Colonic mucosa (tissue), 4 donors: ENCODE results near the gene HOXC13. TPM values are rescaled to one million over a fixed set of nuclear protein-coding genes. Genes with fewer than 3 reads are reported as not detected.

ENCODE experiments used
- DNase-seq: peaks from one replicate; pipeline ENCODE4 v3.0.0-alpha.2; 2020
- H3K27ac ChIP-seq: fragments of 200-600 bp; one replicate; pipeline ENCODE4 v1.8.0; 2021
- H3K27me3 ChIP-seq: fragments of 200-600 bp; one replicate; pipeline ENCODE4 v1.8.0; 2021
- H3K36me3 ChIP-seq: fragments of 200-600 bp; one replicate; pipeline ENCODE4 v1.8.0; 2021
- H3K4me1 ChIP-seq: fragments of 200-600 bp; one replicate; pipeline ENCODE4 v1.8.0; 2021; ENCODE audit warnings: mild to moderate bottlenecking
- H3K4me3 ChIP-seq: fragments of 200-600 bp; one replicate; pipeline ENCODE4 v1.8.0; 2021
- H3K9ac ChIP-seq, 2 donors: one replicate each; pipeline ENCODE4 v1.7.0; 2013; ENCODE audit warnings: control low read depth in 2 of 2, low read depth in 2 of 2, low read length in 2 of 2
- H3K9me3 ChIP-seq: fragments of 200-600 bp; one replicate; pipeline ENCODE4 v1.8.0; 2021
- intact Hi-C: fragments of 100-400 bp; cut with DNase I; formaldehyde crosslinking; loops from one replicate; pipeline ENCODE4 v1.14.1; 2022
- total RNA-seq, 2 donors: library from RNA; stranded (reverse); fragmentation: NEBNext Ultra II Directional in 1 of 2; extraction: Animal tissue kit (Norgen Biotek cat#: 25700) in 1 of 2; gene quantifications; one replicate each; pipeline ENCODE4 v1.2.1, GENCODE V29; 2021
- TF ChIP-seq, protein P1 (sequence below): fragments of 200-600 bp; IDR thresholded peaks from one replicate; pipeline ENCODE4 v1.8.0; 2022; ENCODE audit warnings: antibody characterized with exemption, mild to moderate bottlenecking
- donor health status: healthy.
- donor health status: DM: no; HTN: no; CAD: no.
- donor health status: DM: no; HTN: no; CAD: no.

The HOXC13 gene
- total RNA-seq, 2 donors from 2014 or later = not detected

DNA sequence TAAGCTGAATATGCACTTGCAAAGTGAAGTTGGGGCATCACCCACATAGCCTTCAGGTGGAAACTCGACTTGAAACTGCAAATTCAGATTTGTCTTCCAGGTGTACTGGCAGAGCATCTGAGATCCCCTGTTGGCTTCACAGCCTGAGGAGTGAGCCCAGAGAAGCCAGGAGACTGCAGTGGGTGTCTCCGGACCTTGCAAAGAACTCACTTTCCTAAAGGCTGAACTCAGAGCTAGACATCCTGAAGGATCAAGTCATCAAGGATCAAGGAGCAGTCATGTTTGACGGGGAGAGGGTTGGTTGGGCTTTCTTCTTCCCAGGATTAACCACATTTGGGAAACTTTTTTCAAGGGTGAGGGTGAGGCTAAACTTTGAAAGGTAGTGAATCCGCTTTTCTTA, 9.1 kb upstream of the HOXC13 start:
- Histone ChIP-seq H3K27me3 (peaks cover 88% of the 10 kb centered on the region), H3K4me3 (no peak overlapping the region), H3K4me1 (no peaks in the 10 kb centered on the region), H3K27ac (no peak overlapping the region), H3K9ac (no peak overlapping the region), H3K36me3 (no peaks in the 10 kb centered on the region), H3K9me3 (no peaks in the 10 kb centered on the region)
- intact Hi-C loops = no loop called here
- no peak for DNase-seq
- TF ChIP-seq, protein P1, sequence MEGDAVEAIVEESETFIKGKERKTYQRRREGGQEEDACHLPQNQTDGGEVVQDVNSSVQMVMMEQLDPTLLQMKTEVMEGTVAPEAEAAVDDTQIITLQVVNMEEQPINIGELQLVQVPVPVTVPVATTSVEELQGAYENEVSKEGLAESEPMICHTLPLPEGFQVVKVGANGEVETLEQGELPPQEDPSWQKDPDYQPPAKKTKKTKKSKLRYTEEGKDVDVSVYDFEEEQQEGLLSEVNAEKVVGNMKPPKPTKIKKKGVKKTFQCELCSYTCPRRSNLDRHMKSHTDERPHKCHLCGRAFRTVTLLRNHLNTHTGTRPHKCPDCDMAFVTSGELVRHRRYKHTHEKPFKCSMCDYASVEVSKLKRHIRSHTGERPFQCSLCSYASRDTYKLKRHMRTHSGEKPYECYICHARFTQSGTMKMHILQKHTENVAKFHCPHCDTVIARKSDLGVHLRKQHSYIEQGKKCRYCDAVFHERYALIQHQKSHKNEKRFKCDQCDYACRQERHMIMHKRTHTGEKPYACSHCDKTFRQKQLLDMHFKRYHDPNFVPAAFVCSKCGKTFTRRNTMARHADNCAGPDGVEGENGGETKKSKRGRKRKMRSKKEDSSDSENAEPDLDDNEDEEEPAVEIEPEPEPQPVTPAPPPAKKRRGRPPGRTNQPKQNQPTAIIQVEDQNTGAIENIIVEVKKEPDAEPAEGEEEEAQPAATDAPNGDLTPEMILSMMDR = no peak

DNA sequence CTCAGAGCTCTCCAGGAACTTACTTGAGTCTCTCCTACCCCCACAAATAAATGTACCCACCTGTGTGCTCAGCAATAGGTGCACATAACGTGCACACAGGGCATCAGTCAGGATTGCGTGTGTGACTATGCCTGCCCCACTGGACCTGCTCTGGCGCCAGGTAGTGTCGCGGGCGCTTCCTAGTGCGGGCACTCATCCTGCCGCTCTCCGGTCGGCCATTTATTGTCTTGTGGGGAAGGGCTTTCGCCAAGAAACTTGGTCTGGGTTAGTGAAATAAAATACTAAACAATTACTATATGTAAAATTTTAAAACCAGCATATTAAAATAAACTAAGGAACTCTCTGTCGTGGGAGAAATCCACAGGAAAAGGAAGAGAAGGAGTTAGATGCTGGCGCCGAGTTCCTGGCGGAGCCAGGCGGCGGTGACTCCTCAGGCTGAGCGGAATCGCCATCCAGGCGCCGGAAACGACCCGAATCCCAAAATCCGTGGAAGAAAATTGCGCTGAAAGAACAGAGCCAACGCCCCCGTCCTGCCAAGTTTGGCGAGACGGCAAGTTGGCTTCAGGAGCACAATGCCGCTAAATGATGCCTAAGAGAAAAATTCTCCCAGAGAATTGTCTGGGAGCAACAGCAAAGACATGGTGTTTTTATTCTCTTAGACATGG, 7.9 kb upstream of the HOXC13 start:
- Histone ChIP-seq H3K4me1 (no peaks in the 10 kb centered on the region), H3K27me3 (peaks cover 99% of the 10 kb centered on the region), H3K27ac (no peak overlapping the region), H3K9me3 (no peaks in the 10 kb centered on the region), H3K4me3 (no peak overlapping the region), H3K9ac (no peak overlapping the region), H3K36me3 (no peaks in the 10 kb centered on the region)
- intact Hi-C loops = no loop called here
- no peak for DNase-seq
- TF ChIP-seq, protein P1 = no peak

DNA sequence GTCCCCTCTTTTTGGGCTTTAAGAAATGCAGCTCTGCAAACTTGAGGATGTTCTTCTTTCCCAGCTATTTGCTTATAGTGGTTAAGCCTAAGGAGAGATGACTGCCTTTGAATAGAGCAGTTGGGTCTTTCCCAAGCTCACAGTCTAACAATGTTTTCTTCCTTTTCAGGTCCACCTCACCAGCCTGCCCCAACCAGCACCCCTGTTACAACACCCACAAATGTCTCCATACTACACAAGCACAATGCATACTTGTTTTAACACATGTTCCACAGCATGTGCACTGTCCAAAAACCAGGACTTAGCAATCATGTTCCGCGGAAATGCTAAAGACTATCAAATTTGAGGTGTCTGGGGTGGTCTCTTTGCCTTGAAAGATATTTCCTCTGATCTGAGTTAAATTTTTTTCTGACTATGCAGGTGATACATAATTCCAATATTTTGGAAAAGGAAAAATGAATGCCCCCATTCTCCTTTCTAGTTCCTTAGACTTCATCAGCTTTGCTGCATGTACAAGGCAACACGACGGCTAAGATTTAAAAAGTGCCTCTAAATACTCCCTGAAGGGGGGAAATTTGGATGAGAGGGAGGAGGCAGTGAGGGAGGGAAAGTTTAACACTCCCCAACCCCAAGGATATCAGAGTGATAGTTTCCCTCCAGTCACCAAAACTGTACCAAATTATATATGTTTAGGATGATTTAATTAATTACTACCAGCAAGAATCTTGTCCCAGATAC, 6.6 kb upstream of the HOXC13 start:
- Histone ChIP-seq H3K9me3 (no peaks in the 10 kb centered on the region), H3K36me3 (no peaks in the 10 kb centered on the region), H3K4me1 (no peaks in the 10 kb centered on the region), H3K27me3 (peaks cover 99% of the 10 kb centered on the region), H3K9ac (no peak overlapping the region), H3K27ac (no peak overlapping the region), H3K4me3 (no peak overlapping the region)
- intact Hi-C loops = no loop called here
- no peak for DNase-seq
- TF ChIP-seq, protein P1 = no peak

DNA sequence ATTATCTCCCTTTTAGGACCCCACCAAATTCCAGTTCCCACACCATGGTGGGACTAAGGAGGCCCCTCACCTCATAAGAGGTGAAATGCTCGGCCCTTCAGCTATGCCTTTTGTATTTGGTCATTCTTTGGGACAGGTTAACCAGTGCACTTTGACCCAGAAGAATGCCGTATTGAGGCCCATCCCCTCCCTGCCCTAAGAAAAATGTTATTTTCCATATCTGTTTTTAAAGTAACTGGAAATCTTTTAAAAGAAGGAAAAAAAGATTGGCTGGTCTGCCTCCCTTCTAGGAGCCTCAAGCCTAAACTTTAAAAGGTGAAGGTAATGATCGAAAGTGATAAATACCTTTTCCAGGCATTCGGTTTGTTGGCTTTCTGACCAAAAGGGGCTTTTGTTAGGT, 5.7 kb upstream of the HOXC13 start:
- Histone ChIP-seq H3K4me3 (no peak overlapping the region), H3K36me3 (no peaks in the 10 kb centered on the region), H3K27ac (no peak overlapping the region), H3K9ac (no peak overlapping the region), H3K9me3 (no peaks in the 10 kb centered on the region), H3K4me1 (no peaks in the 10 kb centered on the region), H3K27me3 (peaks cover 99% of the 10 kb centered on the region)
- no peak for DNase-seq
- intact Hi-C loops = no loop called here
- TF ChIP-seq, protein P1 = no peak

DNA sequence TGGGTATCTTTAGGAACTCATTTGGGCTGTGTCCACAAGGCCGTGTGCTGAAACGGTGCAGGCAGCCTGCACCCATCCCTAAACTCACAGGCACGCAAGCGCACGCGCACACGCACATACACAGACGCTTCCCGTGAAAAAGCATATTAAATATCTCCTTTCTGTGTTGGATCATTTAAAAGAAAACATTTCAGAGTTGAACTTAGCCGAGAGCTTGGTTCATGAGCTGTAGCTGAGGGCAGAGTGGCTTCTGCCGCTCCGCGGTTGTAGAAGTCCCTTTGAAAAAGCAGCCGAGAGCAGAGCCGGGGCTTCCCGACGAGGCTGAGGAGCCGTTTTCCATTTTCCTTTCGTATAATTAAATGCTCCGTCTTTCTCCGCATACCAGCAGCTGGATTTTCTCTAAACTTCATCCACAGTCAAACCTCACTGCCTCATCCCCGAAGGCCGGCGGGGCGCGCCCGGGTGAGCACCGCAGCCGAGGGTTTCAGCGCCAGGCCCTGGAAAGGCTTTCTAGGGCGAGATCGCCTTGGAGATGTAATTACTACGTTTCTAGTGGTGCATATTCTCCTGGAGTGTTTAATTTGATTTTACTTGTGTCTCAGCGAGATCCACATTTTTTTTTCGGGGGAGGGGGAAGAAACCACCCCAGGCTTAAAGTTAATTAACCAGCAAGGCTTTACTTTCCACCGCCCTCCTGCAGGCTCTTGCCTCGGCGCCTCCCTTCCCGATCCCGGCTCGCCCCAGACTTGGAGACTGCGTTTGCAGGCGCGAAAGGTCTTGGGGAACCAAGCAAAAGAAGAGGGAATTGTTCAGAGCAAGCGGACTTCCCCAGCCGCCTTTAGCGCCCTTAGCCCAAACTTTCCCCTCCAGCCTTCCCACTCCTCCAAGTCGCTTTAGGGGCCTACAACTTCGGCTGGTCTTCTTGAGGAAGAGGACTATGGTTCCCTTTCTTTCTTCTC, 3.0 kb upstream of the HOXC13 start:
- DNase-seq = no peak
- intact Hi-C loops = no loop called here

More for the DNA sequence above, 3.0 kb upstream of the HOXC13 start:
- Histone ChIP-seq H3K27ac (no peak overlapping the region), H3K4me3 (no peak overlapping the region), H3K9me3 (no peaks in the 10 kb centered on the region), H3K4me1 (no peaks in the 10 kb centered on the region), H3K9ac (no peak overlapping the region), H3K27me3 (peaks cover 97% of the 10 kb centered on the region), H3K36me3 (no peaks in the 10 kb centered on the region)
- TF ChIP-seq, protein P1 = no peak
